Transverse colon (tissue), 4 donors: Measurements from ENCODE around the gene CLIP1. TPM values are rescaled to one million over a fixed set of nuclear protein-coding genes. Genes with fewer than 3 reads are reported as not detected.
A peak's percentile ranks its signal among the peaks of the same experiment; 100 is the strongest.

Experiments
- DNase-seq: peaks from one replicate; pipeline ENCODE4 v3.0.0-alpha.2; 2019
- H3K27ac ChIP-seq, 4 donors: fragments of 200-600 bp; sonication (generic); 2 replicates each; pipeline ENCODE4 v1.5.1; 2016 to 2018; ENCODE audit warnings: inconsistent platforms in 4 of 4
- H3K27me3 ChIP-seq: fragments of 200-600 bp; sonication (generic); 2 replicates; pipeline ENCODE4 v1.5.1; 2017; ENCODE audit warnings: inconsistent platforms
- H3K36me3 ChIP-seq, 4 donors: fragments of 200-600 bp; sonication (generic); 2 replicates each; pipeline ENCODE4 v1.5.1; 2017 to 2019; ENCODE audit warnings: inconsistent platforms in 4 of 4
- H3K4me1 ChIP-seq, 4 donors: fragments of 200-600 bp; sonication (generic); 2 replicates each; pipeline ENCODE4 v1.5.1; 2017 to 2020; ENCODE audit warnings: inconsistent platforms in 4 of 4
- H3K4me3 ChIP-seq, 4 donors: fragments of 200-600 bp; sonication (generic); 1 replicate in 1 of 4; 2 replicates in 3 of 4; pipeline versions ENCODE4 v1.5.1 to v1.6.1; 2017 to 2019; ENCODE audit warnings: inconsistent platforms in 4 of 4
- H3K9me3 ChIP-seq, 2 donors: fragments of 200-600 bp; sonication (generic); 2 replicates each; pipeline ENCODE4 v1.5.1; 2017 to 2019; ENCODE audit warnings: inconsistent platforms in 2 of 2
- EP300 ChIP-seq: sonication (generic); formaldehyde crosslinking; IDR thresholded peaks from one replicate; pipeline ENCODE4 v1.6.1; 2017; ENCODE audit warnings: antibody characterized with exemption, low read depth
- POLR2A ChIP-seq: fragments of 450-650 bp; IDR thresholded peaks from one replicate; pipeline ENCODE4 v1.6.1; 2016; ENCODE audit warnings: antibody characterized with exemption, mild to moderate bottlenecking, moderate library complexity
- POLR2AphosphoS5 ChIP-seq, 3 donors: sonication (generic); formaldehyde crosslinking; IDR thresholded peaks; one replicate each; pipeline ENCODE4 v1.6.1; 2016; ENCODE audit warnings: antibody characterized with exemption in 3 of 3
- WGBS, 2 donors: methylation state at CpG; one replicate each; pipeline ENCODE4 v1.1.5; 2018; ENCODE audit warnings: low coverage in 1 of 2; 5-methylcytosine and 5-hydroxymethylcytosine counted together
- in situ Hi-C, 4 donors: fragments of 200-750 bp; cut with MboI; loops; one replicate each; pipeline versions ENCODE4 v1.15.0 to v1.15.1; 2017; ENCODE audit warnings: low sequenced_read_pairs in 3 of 4, low pct_ligation_motif_present in 1 of 4, low pct_unique_long_range_greater_than_20kb in 1 of 4
- intact Hi-C: fragments of 100-400 bp; cut with DNase I; formaldehyde crosslinking; loops from one replicate; pipeline ENCODE4 v1.15.1; 2023; ENCODE audit warnings: low total_unique reads
- total RNA-seq, 4 donors: library from RNA; depleted of rRNA; stranded (reverse); fragments of >200 nt; gene quantifications; one replicate each; pipeline ENCODE4 v1.1.0, GENCODE V29; 2016
- TF ChIP-seq, protein P1 (sequence below), 5 experiments: fragments of 200-600 bp in 3 of 5; fragments of 450-650 bp in 2 of 5; sonication (generic) in 3 of 5; IDR thresholded peaks; 1 replicate in 2 of 5; 2 replicates in 3 of 5; pipeline ENCODE4 v1.5.1; 2016 to 2017; ENCODE audit warnings: antibody characterized with exemption in 5 of 5, inconsistent platforms in 3 of 5, mild to moderate bottlenecking in 2 of 5, moderate library complexity in 1 of 5

Gene CLIP1
- total RNA-seq, 4 donors from 2014 or later = 49.2 to 111 (median 88.6) TPM

DNA sequence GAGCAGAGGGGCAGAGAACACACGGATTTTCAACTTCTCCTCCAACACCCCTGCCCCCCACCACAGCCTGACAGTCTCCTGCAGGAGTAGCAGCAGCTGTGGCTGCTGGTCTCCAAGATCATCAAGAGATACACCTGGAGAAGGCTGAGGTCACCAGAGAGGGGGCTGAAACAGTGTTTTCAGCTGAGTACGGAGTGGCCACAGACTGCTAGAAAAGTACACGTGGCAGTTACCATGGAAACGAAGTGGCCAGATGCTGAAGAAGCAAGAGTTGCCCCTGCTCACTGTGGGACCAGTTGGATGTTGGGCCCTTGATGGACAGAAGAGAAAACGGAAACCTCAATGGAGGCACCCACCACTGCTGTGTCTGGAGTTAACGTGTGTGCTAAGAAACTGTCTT is 191.7 kb downstream of the CLIP1 start:
- WGBS, 2 donors = 87% methylated on average over 6 of the region's 6 CpGs; no CpG with 5 or more reads in 1 of the 2 donors
- H3K9me3 ChIP-seq = no peaks in the 10 kb centered on the region
- H3K36me3 ChIP-seq = peaks cover 0 to 44% (median 20%) of the 10 kb centered on the region in 4 donors
- in situ Hi-C loops = no loop called here
- no peak overlapping the region for H3K4me3 ChIP-seq
- no peak overlapping the region for H3K27ac ChIP-seq
- no peak for TF ChIP-seq POLR2A
- no peak for TF ChIP-seq EP300
- no peak for TF ChIP-seq POLR2AphosphoS5 (IDR thresholded peaks at IDR 0.05)
- TF ChIP-seq, protein P1, sequence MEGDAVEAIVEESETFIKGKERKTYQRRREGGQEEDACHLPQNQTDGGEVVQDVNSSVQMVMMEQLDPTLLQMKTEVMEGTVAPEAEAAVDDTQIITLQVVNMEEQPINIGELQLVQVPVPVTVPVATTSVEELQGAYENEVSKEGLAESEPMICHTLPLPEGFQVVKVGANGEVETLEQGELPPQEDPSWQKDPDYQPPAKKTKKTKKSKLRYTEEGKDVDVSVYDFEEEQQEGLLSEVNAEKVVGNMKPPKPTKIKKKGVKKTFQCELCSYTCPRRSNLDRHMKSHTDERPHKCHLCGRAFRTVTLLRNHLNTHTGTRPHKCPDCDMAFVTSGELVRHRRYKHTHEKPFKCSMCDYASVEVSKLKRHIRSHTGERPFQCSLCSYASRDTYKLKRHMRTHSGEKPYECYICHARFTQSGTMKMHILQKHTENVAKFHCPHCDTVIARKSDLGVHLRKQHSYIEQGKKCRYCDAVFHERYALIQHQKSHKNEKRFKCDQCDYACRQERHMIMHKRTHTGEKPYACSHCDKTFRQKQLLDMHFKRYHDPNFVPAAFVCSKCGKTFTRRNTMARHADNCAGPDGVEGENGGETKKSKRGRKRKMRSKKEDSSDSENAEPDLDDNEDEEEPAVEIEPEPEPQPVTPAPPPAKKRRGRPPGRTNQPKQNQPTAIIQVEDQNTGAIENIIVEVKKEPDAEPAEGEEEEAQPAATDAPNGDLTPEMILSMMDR (IDR thresholded peaks at IDR 0.05) = no peak
- DNase-seq = no peak
- H3K4me1 ChIP-seq = peaks cover 5 to 8% (median 7%) of the 10 kb centered on the region in 4 donors
- intact Hi-C loops = loop anchor here (1.0 kb wide), 1 partner anchor 18 kb away; no protein-coding TSS in a partner anchor
- no peaks in the 10 kb centered on the region for H3K27me3 ChIP-seq

DNA sequence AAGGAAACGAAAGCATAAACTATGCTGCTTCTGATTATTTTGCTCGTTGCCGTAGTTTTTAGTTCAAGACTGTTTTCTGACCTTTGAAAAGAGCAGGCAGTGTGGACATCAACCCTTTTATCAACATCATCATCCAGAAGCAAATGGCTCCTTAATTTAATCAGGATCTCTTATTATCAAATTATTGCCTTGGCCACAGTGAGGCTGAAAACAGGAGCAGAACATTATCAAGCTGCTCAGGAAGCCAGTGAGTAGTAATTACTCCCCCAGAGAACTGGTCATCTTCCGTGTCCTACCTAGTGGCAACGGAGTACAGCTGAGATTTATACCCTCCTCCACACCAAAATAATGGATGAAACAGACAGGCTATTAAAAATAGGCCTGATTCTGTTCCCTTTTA is 194.4 kb downstream of the CLIP1 start:
- in situ Hi-C loops (no loop called here), intact Hi-C loops (no loop called here)
- H3K27me3 ChIP-seq = no peaks in the 10 kb centered on the region
- no peak for DNase-seq
- H3K36me3 ChIP-seq = peaks cover 0 to 26% (median 9%) of the 10 kb centered on the region in 4 donors
- no peak overlapping the region for H3K27ac ChIP-seq
- 85 to 90% methylated on average over 4 to 5 of the region's 5 CpGs for WGBS, 2 donors
- no peaks in the 10 kb centered on the region for H3K9me3 ChIP-seq
- no peak overlapping the region for H3K4me3 ChIP-seq
- peaks cover 9 to 27% (median 20%) of the 10 kb centered on the region in 4 donors for H3K4me1 ChIP-seq
- TF ChIP-seq POLR2A = no peak
- TF ChIP-seq POLR2AphosphoS5 (IDR thresholded peaks at IDR 0.05) = no peak
- TF ChIP-seq, protein P1 (IDR thresholded peaks at IDR 0.05) = no peak
- no peak for TF ChIP-seq EP300

DNA sequence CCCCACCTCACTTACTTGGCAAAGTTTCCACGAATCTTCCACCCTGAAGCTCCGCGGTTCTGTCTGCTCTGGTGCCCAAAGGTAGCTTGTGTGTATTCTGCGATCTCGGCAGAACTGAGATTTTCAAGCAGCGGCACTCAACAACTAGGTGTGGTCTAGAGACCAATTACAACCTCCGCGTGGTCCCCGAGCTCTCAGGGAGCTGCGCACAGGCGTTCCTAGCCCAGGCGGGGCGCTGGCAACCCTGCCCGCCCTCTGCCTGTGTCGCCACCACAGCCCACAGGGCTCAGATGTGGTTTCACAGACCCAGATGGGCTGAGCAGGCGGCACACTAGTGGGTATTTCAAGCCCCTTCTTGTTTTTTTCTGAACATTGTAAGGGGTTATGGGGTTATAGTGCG is 195.1 kb downstream of the CLIP1 start:
- DNase-seq = no peak
- intact Hi-C loops = no loop called here
- Histone ChIP-seq H3K4me1 (peaks cover 9 to 27% (median 20%) of the 10 kb centered on the region in 4 donors), H3K4me3 (no peak overlapping the region), H3K27ac (no peak overlapping the region), H3K27me3 (no peaks in the 10 kb centered on the region), H3K36me3 (peaks cover 0 to 19% (median 7%) of the 10 kb centered on the region in 4 donors), H3K9me3 (no peaks in the 10 kb centered on the region)
- TF ChIP-seq, protein P1 (IDR thresholded peaks at IDR 0.05) = no peak
- TF ChIP-seq POLR2AphosphoS5 (IDR thresholded peaks at IDR 0.05) (no peak), EP300 (no peak), POLR2A (no peak)
- 80 to 93% methylated on average over 3 to 17 of the region's 17 CpGs for WGBS, 2 donors
- in situ Hi-C loops = no loop called here

DNA sequence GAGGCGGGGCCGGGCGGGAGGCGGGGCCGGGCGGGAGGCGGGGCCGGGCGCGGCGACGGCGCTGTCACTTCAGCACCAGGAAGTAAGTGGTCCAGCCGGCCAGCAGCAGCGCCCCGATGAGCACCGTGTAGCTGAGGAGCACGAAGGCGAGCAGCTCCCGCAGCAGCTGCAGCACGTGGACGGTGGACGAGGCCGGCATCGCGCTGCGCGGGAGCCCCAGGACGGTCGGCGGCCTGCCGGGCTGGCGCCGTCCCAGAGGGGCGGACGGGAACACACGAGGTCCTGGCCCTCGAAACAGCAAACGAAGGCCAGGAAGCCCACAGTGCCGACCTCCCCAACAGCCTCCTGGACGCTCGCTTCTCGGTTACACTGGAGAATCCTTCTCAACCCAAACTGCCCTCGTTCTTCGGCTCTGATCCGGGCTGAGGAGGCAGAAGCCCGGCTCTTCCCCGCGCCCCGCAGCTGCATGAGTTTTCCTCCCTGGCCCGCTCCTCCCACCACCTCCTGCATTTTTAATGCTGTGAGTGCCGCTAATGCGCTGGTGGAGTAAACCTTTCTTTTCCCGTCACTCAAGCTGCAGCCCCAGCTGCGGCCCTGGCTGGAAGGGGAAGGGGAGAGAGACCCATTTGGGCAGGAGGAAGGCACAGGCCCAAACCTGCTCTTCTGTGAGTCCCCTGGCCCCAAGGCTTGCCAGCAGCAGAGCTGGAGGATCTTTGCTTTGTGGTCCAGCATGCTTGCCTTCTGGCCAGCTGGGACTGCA is 195.9 kb downstream of the CLIP1 start:
- 49% methylated on average over 16 of the region's 55 CpGs; no CpG with 5 or more reads in 1 of the 2 donors for WGBS, 2 donors
- Histone ChIP-seq H3K27me3 (no peaks in the 10 kb centered on the region), H3K4me1 (peaks cover 9 to 27% (median 20%) of the 10 kb centered on the region in 4 donors), H3K9me3 (no peaks in the 10 kb centered on the region), H3K36me3 (peaks cover 0 to 12% (median 5%) of the 10 kb centered on the region in 4 donors), H3K27ac (peak overlapping the region; percentile 21 to 70 (median 54)), H3K4me3 (peak overlapping the region in 3 of 4 donors; percentile 21 to 43 (median 30))
- no peak for TF ChIP-seq POLR2A
- TF ChIP-seq, protein P1 (IDR thresholded peaks at IDR 0.05) = no peak
- TF ChIP-seq EP300 = no peak
- TF ChIP-seq POLR2AphosphoS5 (IDR thresholded peaks at IDR 0.05) = no peak
- no peak for DNase-seq
- intact Hi-C loops (no loop called here), in situ Hi-C loops (no loop called here)
